ENCODE measurements around the gene TTN. TPM values are rescaled to one million over a fixed set of nuclear protein-coding genes. Genes with fewer than 3 reads are reported as not detected.

TTN gene
- total RNA-seq, 1 experiment from 2014 or later = 1.1 TPM

- ChIA-PET POLR2A (ENCODE audit: unreplicated experiment) (no interaction called here), CTCF (no interaction called here)
- Histone ChIP-seq H3K4me3 (ENCODE audit: low read length) (no peak overlapping the region), H3F3A (ENCODE audit: low read length, unreplicated experiment) (no peaks in the 10 kb centered on the region), H2AFZ (ENCODE audit: low read length) (no peak overlapping the region), H3K4me2 (ENCODE audit: low read length) (no peak overlapping the region), H3K27me3 (ENCODE audit: low read length) (no peaks in the 10 kb centered on the region), H3K27ac (ENCODE audit: low read length) (no peak overlapping the region), H3K36me3 (ENCODE audit: low read depth, low read length) (no peaks in the 10 kb centered on the region), H3K9me3 (ENCODE audit: low read length) (no peaks in the 10 kb centered on the region), H4K20me1 (ENCODE audit: low read length) (no peaks in the 10 kb centered on the region), H3K4me1 (ENCODE audit: insufficient read depth, low read length) (peaks cover 11% of the 10 kb centered on the region), H3K79me2 (ENCODE audit: low read length) (no peaks in the 10 kb centered on the region), H3K9me2 (replicated peaks; ENCODE audit: low read length) (no peaks in the 10 kb centered on the region), H3K9ac (ENCODE audit: low read length) (no peak overlapping the region)
- no peak for ATAC-seq
- no TSS peak for BruUV-seq (replicated peaks)
- no peak for DNase-seq
- intact Hi-C loops (cut with micrococcal nuclease) = no loop called here
- no peak for TF ChIP-seq CTCF (conservative IDR thresholded peaks at IDR 0.05; ENCODE audit: low read depth, low read length)
- no peak for TF ChIP-seq EZH2 (IDR thresholded peaks at IDR 0.05; ENCODE audit: low read length, unreplicated experiment)
- no peak for TF ChIP-seq EZH2phosphoT487 (IDR thresholded peaks at IDR 0.05; ENCODE audit: borderline replicate concordance, low read length)
Observed at GRCh38 chr2:178783889-178784288, 23.3 kb downstream of the TTN start.

- Histone ChIP-seq H3K4me2 (ENCODE audit: low read length) (peak overlapping the region; percentile 5; the same call in 1 of the 2 replicates), H3K9me3 (ENCODE audit: low read length) (no peaks in the 10 kb centered on the region), H3K79me2 (ENCODE audit: low read length) (no peaks in the 10 kb centered on the region), H3K9ac (ENCODE audit: low read length) (no peak overlapping the region), H3K27ac (ENCODE audit: low read length) (0 out of 2 replicates have a peak overlapping the region, but pooled peaks have one; percentile 15), H4K20me1 (ENCODE audit: low read length) (no peaks in the 10 kb centered on the region), H3K27me3 (ENCODE audit: low read length) (no peaks in the 10 kb centered on the region), H3K4me3 (ENCODE audit: low read length) (no peak overlapping the region), H3K9me2 (replicated peaks; ENCODE audit: low read length) (no peaks in the 10 kb centered on the region), H3F3A (ENCODE audit: low read length, unreplicated experiment) (no peaks in the 10 kb centered on the region), H2AFZ (ENCODE audit: low read length) (peak overlapping the region; percentile 56), H3K36me3 (ENCODE audit: low read depth, low read length) (no peaks in the 10 kb centered on the region), H3K4me1 (ENCODE audit: insufficient read depth, low read length) (peaks cover 19% of the 10 kb centered on the region)
- DNase-seq = peak; percentile 76
- ChIA-PET POLR2A (ENCODE audit: unreplicated experiment) (interaction anchor here (0.6 kb wide), 1 partner anchor 1094 kb away, joined by 3 read pairs; no protein-coding TSS in a partner anchor), CTCF (no interaction called here)
- TF ChIP-seq CTCF (conservative IDR thresholded peaks at IDR 0.05; ENCODE audit: low read depth, low read length) (no peak), EZH2phosphoT487 (IDR thresholded peaks at IDR 0.05; ENCODE audit: borderline replicate concordance, low read length) (no peak), EZH2 (IDR thresholded peaks at IDR 0.05; ENCODE audit: low read length, unreplicated experiment) (no peak)
- ATAC-seq = no peak
- intact Hi-C loops (cut with micrococcal nuclease) = no loop called here
- no TSS peak for BruUV-seq (replicated peaks)
Observed at GRCh38 chr2:178782236-178782635, 25.0 kb downstream of the TTN start.

GRCh38 chr2:178777577-178777976 is 29.6 kb downstream of the TTN start:
- Histone ChIP-seq H3K9me3 (ENCODE audit: low read length) (no peaks in the 10 kb centered on the region), H2AFZ (ENCODE audit: low read length) (no peak overlapping the region), H3K9me2 (replicated peaks; ENCODE audit: low read length) (0 out of 2 replicates have a peak, but pooled peaks cover 3% of the 10 kb centered on the region), H3K4me2 (ENCODE audit: low read length) (peak overlapping the region; percentile 31; the same call in 1 of the 2 replicates), H3K36me3 (ENCODE audit: low read depth, low read length) (no peaks in the 10 kb centered on the region), H3K9ac (ENCODE audit: low read length) (no peak overlapping the region), H4K20me1 (ENCODE audit: low read length) (no peaks in the 10 kb centered on the region), H3K4me1 (ENCODE audit: insufficient read depth, low read length) (peaks cover 23% of the 10 kb centered on the region), H3K27ac (ENCODE audit: low read length) (no peak overlapping the region), H3K27me3 (ENCODE audit: low read length) (no peaks in the 10 kb centered on the region), H3K79me2 (ENCODE audit: low read length) (no peaks in the 10 kb centered on the region), H3F3A (ENCODE audit: low read length, unreplicated experiment) (no peaks in the 10 kb centered on the region), H3K4me3 (ENCODE audit: low read length) (no peak overlapping the region)
- TF ChIP-seq CTCF (conservative IDR thresholded peaks at IDR 0.05; ENCODE audit: low read depth, low read length) (no peak), EZH2phosphoT487 (IDR thresholded peaks at IDR 0.05; ENCODE audit: borderline replicate concordance, low read length) (no peak), EZH2 (IDR thresholded peaks at IDR 0.05; ENCODE audit: low read length, unreplicated experiment) (no peak)
- peak; percentile 89 for DNase-seq
- BruUV-seq (replicated peaks) = no TSS peak
- POLR2A ChIA-PET (ENCODE audit: unreplicated experiment) = no interaction called here
- intact Hi-C loops (cut with micrococcal nuclease) = no loop called here
- peak; percentile 62 for ATAC-seq
- CTCF ChIA-PET = no interaction called here

All from PC-3 (cell line).